Uterus (tissue), 4 donors: Measurements from ENCODE around the gene ZNF888. TPM values are rescaled to one million over a fixed set of nuclear protein-coding genes. Genes with fewer than 3 reads are reported as not detected.
A peak's percentile ranks its signal among the peaks of the same experiment; 100 is the strongest.

ENCODE experiments used
- DNase-seq, 2 donors: peaks; one replicate each; pipeline ENCODE4 v3.0.0-alpha.2; 2019 to 2020
- H3K27ac ChIP-seq, 2 donors: fragments of 200-600 bp; sonication (generic); 1 replicate in 1 of 2; 2 replicates in 1 of 2; pipeline ENCODE4 v1.5.1; 2016 to 2018
- H3K27me3 ChIP-seq, 2 donors: fragments of 200-600 bp; sonication (generic); one replicate each; pipeline ENCODE4 v1.5.1; 2018 to 2019; ENCODE audit warnings: control low read depth in 1 of 2
- H3K36me3 ChIP-seq, 2 donors: fragments of 200-600 bp; sonication (generic); one replicate each; pipeline ENCODE4 v1.5.1; 2019; ENCODE audit warnings: control low read depth in 1 of 2
- H3K4me1 ChIP-seq, 2 donors: fragments of 200-600 bp; sonication (generic); one replicate each; pipeline ENCODE4 v1.5.1; 2018 to 2019; ENCODE audit warnings: control low read depth in 1 of 2
- H3K4me3 ChIP-seq, 2 donors: fragments of 200-600 bp; sonication (generic); 1 replicate in 1 of 2; 2 replicates in 1 of 2; pipeline ENCODE4 v1.5.1; 2018 to 2019; ENCODE audit warnings: mild to moderate bottlenecking in 1 of 2
- H3K9me3 ChIP-seq, 2 donors: fragments of 200-600 bp; sonication (generic); one replicate each; pipeline ENCODE4 v1.5.1; 2019; ENCODE audit warnings: control low read depth in 1 of 2
- CTCF ChIP-seq, 4 experiments: fragments of 200-600 bp in 2 of 4; fragments of 450-650 bp in 2 of 4; sonication (generic) in 2 of 4; IDR thresholded peaks; one replicate each; pipeline ENCODE4 v1.5.1; 2016 to 2019; ENCODE audit warnings: antibody characterized with exemption in 4 of 4, mild to moderate bottlenecking in 2 of 4, moderate library complexity in 1 of 4
- POLR2A ChIP-seq, 2 donors: fragments of 450-650 bp; IDR thresholded peaks; one replicate each; pipeline ENCODE4 v1.6.1; 2016; ENCODE audit warnings: antibody characterized with exemption in 2 of 2, mild to moderate bottlenecking in 1 of 2, moderate library complexity in 1 of 2
- intact Hi-C: fragments of 100-400 bp; cut with DNase I; formaldehyde crosslinking; loops from one replicate; pipeline ENCODE4 v1.15.1; 2023; ENCODE audit warnings: low total_unique reads
- total RNA-seq, 4 donors: library from RNA; depleted of rRNA in 3 of 4; stranded (reverse); fragments of >200 nt in 3 of 4; gene quantifications; one replicate each; pipeline versions ENCODE4 v1.1.0 to v1.2.4, GENCODE V29; 2014 to 2023
- donor health status: DM: yes; HTN: yes; CAD: no.

The ZNF888 gene
- total RNA-seq, 4 donors from 2014 or later: 1.5 to 34.4 (median 6.1) TPM; not detected in 1

DNA sequence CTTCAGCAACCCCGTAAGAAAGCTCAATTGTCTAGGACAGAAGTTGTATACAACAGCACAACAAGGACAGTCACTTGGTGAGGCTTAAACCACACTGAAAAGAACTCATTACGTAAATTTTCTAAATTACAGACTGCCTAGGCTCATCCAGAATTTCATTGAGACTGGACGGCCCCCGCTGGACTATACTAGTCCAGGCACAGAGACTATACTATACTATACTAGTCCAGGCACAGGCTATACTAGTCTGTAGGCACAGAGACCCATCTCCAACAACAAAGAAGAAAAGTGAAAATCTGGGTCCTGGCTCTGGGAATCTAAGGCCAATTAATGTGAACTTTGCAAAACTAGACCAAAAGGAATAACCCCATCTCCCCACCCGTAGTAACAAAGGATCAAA is 38.8 kb upstream of the ZNF888 start:
- H3K36me3 ChIP-seq: no peaks in the 10 kb centered on the region
- H3K4me3 ChIP-seq: peak overlapping the region; percentile 48 to 58
- H3K27ac ChIP-seq: peak overlapping the region; percentile 72 to 85
- H3K9me3 ChIP-seq: no peaks in the 10 kb centered on the region
- intact Hi-C loops: no loop called here
- no peaks in the 10 kb centered on the region for H3K4me1 ChIP-seq
- TF ChIP-seq POLR2A (IDR thresholded peaks at IDR 0.05) (no peak), CTCF (IDR thresholded peaks at IDR 0.05) (no peak)
- no peak for DNase-seq
- H3K27me3 ChIP-seq: no peaks in the 10 kb centered on the region

GRCh38 chr19:52959613-52960295 is 36.5 kb upstream of the ZNF888 start:
- Histone ChIP-seq H3K4me1 (no peaks in the 10 kb centered on the region), H3K36me3 (no peaks in the 10 kb centered on the region), H3K9me3 (no peaks in the 10 kb centered on the region), H3K27me3 (no peaks in the 10 kb centered on the region), H3K4me3 (no peak overlapping the region), H3K27ac (no peak overlapping the region)
- intact Hi-C loops: no loop called here
- no peak for DNase-seq
- TF ChIP-seq CTCF (IDR thresholded peaks at IDR 0.05) (no peak), POLR2A (IDR thresholded peaks at IDR 0.05) (no peak)

DNA sequence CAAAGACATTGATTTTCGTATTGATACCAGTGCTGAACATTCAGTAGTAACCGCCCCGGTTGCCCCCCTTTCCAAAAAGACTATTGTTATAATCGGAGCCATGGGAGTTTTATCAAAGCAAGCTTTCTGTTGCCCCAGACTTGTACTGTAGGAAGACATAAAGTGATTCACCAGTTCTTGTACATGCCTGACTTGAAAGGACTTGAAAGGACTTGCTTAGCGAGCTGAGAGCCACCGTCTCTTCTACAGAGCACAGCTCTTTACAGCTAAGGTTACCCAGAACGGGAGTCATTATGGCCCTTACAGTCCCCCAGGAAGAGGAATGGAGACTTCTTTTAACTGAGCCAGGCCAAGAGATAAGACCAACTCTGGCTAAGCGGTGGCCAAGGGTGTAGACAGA is 34.4 kb upstream of the ZNF888 start:
- H3K27ac ChIP-seq: no peak overlapping the region
- H3K9me3 ChIP-seq: no peaks in the 10 kb centered on the region
- DNase-seq: no peak
- intact Hi-C loops: no loop called here
- no peaks in the 10 kb centered on the region for H3K27me3 ChIP-seq
- H3K4me3 ChIP-seq: no peak overlapping the region
- no peaks in the 10 kb centered on the region for H3K4me1 ChIP-seq
- H3K36me3 ChIP-seq: no peaks in the 10 kb centered on the region
- no peak for TF ChIP-seq POLR2A (IDR thresholded peaks at IDR 0.05)
- no peak for TF ChIP-seq CTCF (IDR thresholded peaks at IDR 0.05)

GRCh38 chr19:52956917-52957316 is 33.7 kb upstream of the ZNF888 start:
- no peaks in the 10 kb centered on the region for H3K4me1 ChIP-seq
- no peak overlapping the region for H3K27ac ChIP-seq
- no peaks in the 10 kb centered on the region for H3K27me3 ChIP-seq
- H3K36me3 ChIP-seq: no peaks in the 10 kb centered on the region
- intact Hi-C loops: no loop called here
- TF ChIP-seq CTCF (IDR thresholded peaks at IDR 0.05) (no peak), POLR2A (IDR thresholded peaks at IDR 0.05) (no peak)
- H3K4me3 ChIP-seq: no peak overlapping the region
- no peaks in the 10 kb centered on the region for H3K9me3 ChIP-seq
- DNase-seq: no peak

GRCh38 chr19:52949422-52949821 is 26.2 kb upstream of the ZNF888 start:
- Histone ChIP-seq H3K36me3 (no peaks in the 10 kb centered on the region), H3K9me3 (peaks cover 0 to 21% of the 10 kb centered on the region in 2 donors), H3K27me3 (no peaks in the 10 kb centered on the region), H3K4me1 (no peaks in the 10 kb centered on the region), H3K27ac (no peak overlapping the region), H3K4me3 (no peak overlapping the region)
- intact Hi-C loops: no loop called here
- DNase-seq: no peak
- TF ChIP-seq CTCF (IDR thresholded peaks at IDR 0.05) (no peak), POLR2A (IDR thresholded peaks at IDR 0.05) (no peak)
